Astrocyte (in vitro differentiated cells and primary cell): Measurements from ENCODE around the gene PLA2G3.

ENCODE experiments used
- EZH2 ChIP-seq: IDR thresholded peaks from 2 replicates; pipeline ENCODE4 v1.6.1; 2012; ENCODE audit warnings: mild to moderate bottlenecking, low read length, inconsistent platforms; ENCODE audit not compliant: insufficient read depth
- TF ChIP-seq, protein P1 (sequence below): IDR thresholded peaks from 2 replicates; pipeline ENCODE4 v1.5.1; 2011; ENCODE audit warnings: low read depth, mild to moderate bottlenecking, inconsistent platforms, low read length, moderate library complexity; ENCODE audit not compliant: insufficient read depth

DNA sequence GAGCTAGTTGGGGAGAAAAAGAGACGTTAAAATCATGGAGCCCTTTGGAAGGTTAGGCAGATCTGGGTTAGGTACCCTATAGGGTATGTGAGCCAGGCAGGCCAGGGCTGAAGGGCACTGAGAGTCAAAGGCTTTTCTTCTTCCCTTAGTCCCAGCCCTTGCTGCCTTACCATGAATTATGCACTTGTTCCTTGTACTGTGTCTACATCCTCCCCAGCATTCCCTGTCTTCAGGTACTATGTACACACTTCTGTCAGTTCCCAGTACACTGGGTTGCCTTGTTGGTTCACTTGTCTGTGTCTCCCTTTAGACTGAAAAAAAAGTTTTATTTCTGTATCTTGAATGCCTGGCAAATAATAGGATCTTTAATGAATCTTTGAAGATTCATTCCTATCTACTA is 36.6 kb upstream of the PLA2G3 start:
- TF ChIP-seq, protein P1, sequence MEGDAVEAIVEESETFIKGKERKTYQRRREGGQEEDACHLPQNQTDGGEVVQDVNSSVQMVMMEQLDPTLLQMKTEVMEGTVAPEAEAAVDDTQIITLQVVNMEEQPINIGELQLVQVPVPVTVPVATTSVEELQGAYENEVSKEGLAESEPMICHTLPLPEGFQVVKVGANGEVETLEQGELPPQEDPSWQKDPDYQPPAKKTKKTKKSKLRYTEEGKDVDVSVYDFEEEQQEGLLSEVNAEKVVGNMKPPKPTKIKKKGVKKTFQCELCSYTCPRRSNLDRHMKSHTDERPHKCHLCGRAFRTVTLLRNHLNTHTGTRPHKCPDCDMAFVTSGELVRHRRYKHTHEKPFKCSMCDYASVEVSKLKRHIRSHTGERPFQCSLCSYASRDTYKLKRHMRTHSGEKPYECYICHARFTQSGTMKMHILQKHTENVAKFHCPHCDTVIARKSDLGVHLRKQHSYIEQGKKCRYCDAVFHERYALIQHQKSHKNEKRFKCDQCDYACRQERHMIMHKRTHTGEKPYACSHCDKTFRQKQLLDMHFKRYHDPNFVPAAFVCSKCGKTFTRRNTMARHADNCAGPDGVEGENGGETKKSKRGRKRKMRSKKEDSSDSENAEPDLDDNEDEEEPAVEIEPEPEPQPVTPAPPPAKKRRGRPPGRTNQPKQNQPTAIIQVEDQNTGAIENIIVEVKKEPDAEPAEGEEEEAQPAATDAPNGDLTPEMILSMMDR, result no peak
- no peak for TF ChIP-seq EZH2
